Stimulated activated CD4-positive, alpha-beta T cell treated with anti-CD3 and anti-CD28 coated beads, TNF-alpha, amount 100 ng/mL, for 24 hours (primary cell): ENCODE results near the gene SEMA5A.
"Not testable (repeated sequence)": the region's sequence is repeated elsewhere in the genome, so short reads cannot be mapped to it uniquely, and the experiment has no call there.

Experiments
- DNase-seq, 3 experiments: peaks; one replicate each; pipeline ENCODE4 v3.0.0-alpha.2; 2020; ENCODE audit warnings: low read depth in 3 of 3

The SEMA5A gene

GRCh38 chr5:9361835-9362234 lies 184.0 kb downstream of the SEMA5A start:
- DNase-seq: peak in 1 of 3 experiments; percentile 12

GRCh38 chr5:9358961-9359685 lies 186.8 kb downstream of the SEMA5A start:
- DNase-seq: no peak

GRCh38 chr5:9356351-9356825 lies 189.5 kb downstream of the SEMA5A start:
- DNase-seq: no peak

GRCh38 chr5:9354336-9355081 lies 191.4 kb downstream of the SEMA5A start:
- no peak for DNase-seq

DNA sequence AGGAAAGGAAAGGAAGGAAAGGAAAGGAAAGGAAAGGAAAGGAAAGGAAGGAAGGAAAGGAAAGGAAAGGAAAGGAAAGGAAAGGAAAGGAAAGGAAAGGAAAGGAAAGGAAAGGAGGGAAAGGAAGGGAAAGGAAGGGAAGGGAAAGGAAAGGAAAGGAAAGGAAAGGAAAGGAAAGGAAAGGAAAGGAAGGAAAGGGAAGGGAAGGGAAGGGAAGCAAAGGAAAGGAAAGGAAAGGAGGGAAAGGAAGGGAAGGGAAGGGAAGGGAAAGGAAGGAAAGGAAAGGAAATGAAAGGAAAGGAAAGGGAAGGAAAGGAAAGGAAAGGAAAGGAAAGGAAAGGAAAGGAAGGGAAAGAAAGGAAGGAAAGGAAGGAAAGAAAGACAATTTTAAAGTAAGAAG lies 192.8 kb downstream of the SEMA5A start:
- not testable (repeated sequence) for DNase-seq

- no peak for DNase-seq
Measured at GRCh38 chr5:9351546-9351945, 194.3 kb downstream of the SEMA5A start.

- DNase-seq: no peak
Measured at GRCh38 chr5:9350301-9350797, 195.5 kb downstream of the SEMA5A start.

- no peak for DNase-seq
Measured at GRCh38 chr5:9348401-9348996, 197.4 kb downstream of the SEMA5A start.

DNA sequence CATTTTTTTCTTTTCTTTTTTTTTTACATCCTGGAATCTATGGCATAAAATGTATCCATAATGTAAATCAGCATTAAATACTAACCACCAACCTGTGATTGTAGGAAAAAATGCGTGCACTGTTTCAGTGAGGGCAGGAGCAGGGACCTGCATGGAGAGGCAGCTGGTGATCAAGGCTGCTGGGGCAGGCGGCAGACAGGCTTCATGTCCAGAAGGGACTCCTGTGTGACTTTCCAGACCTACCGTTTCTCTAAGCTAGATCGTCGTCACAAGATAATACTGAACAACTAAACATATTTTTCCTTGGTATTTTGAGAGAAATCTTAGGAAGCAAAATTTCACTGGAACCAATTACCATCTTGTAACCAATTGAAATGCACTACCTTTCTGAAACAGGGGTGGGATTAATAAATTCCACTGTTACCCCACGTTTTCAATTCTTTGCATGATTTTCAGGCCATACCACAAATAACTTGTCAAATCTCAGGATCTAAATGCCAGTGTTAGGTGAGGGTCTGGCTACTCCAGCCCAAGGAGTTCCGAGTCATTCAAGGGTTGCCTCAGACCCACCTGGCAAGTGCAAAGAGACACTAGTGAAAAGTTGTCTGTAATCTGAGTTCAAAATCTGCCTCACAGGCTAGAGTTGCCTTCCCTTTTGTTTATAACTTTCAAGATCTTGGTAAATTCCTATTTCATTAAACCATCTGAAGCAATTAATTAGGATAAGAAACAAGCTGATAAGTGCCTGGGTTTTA lies 198.2 kb downstream of the SEMA5A start:
- no peak for DNase-seq

GRCh38 chr5:9347032-9347431 lies 198.8 kb downstream of the SEMA5A start:
- no peak for DNase-seq

DNA sequence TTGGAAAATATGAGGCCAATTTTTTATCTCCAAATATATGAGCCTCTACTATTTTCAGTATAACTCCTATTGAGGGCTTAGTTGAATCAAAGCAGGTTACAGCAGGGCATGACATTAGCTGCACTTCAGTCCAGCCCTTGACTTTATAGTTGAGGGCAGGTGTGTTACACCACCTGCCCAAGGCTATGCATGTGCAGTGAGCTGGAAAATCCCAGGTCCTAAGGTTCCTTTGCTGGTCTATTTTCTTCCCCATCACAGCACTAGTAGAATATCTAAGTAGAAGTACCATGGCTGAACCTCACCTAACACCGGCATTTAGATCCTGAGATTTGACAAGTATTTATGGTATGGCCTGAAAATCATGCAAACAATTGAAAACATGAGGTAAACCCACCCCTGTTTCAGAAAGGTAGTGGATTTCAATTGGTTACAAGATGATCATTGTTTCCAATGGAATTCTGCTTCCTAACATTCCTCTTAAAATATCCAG lies 201.1 kb downstream of the SEMA5A start:
- no peak for DNase-seq

GRCh38 chr5:9343146-9343850 lies 202.6 kb downstream of the SEMA5A start:
- no peak for DNase-seq

DNA sequence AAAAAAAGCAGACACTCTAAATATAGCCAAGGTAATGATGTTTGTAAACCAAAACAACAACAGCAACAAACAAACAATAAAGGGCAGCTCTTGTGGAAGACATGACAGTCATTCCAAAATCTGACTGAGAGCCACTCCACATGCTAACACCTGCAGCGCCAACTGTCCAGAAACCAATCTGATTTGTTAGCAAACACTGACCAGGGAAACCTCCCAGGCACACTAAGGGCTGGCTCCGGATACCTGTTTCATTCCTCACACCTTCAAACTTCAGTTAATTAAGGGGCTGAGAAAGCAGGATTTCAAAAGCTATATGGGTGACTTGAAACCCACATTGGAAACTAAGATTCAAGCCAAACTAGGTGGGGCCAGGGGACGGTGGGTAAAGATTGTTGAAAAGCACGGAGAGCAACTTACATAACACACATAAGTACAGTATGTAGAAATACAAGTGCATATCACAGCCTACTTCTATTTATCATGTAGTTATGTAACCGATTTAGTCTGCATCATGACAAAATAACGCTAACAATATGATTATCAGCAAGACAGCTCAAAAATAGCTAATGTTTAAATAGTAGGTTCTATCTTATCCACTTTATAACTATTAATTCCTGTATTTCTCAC lies 203.6 kb downstream of the SEMA5A start:
- no peak for DNase-seq

- DNase-seq: no peak
Measured at GRCh38 chr5:9340085-9340484, 205.8 kb downstream of the SEMA5A start.

GRCh38 chr5:9339206-9339818 lies 206.6 kb downstream of the SEMA5A start:
- DNase-seq: no peak

DNA sequence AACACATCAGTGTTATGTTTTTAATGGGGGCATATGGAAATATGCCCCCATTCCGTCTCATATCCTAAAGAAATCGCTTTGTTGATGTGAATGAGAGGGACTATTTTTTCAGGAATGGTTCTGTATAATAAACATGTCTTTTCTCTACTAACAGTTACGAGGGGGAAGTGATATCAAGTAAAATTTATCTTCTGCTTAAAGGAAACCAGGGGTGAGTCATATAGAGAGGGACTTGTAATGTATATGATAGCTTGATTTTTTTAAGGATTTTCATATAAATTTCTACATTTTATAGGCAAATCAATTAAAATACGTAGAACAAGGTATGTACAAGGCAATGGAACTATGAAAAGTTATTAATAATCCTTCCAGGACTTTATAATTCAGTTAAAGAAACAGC lies 207.1 kb downstream of the SEMA5A start:
- DNase-seq: no peak

DNA sequence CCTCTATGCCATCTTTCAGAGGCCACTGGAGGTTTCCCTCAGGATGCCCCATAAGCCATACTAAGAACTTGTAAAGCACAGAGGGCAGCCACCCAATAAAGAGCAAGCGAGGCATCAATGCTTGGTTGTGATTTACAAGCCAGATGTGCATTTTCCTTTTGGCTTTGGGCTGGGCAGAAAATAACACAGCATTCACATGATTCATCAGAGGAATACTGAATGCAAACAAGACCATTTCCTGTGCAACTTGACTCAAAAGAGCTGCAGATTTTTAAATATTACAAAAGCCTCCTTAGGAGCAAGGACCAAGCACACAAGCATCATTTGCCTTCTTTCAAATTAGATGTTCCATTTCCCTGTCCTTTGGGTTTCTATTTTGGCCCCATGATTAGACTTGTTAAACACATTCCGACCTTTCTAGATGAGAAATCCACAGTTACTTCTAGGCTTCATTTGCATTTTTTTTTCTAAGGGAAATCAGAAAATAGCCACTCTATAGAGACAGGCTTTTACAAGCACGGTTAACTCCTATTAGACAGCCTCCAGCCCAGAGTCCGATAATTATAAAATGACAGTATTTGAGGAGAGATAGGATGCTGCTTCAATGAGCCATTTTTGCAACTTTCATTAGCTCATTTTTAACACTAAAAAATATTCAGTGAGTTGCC lies 207.8 kb downstream of the SEMA5A start:
- no peak for DNase-seq

GRCh38 chr5:9335754-9336495 lies 209.9 kb downstream of the SEMA5A start:
- DNase-seq: no peak

DNA sequence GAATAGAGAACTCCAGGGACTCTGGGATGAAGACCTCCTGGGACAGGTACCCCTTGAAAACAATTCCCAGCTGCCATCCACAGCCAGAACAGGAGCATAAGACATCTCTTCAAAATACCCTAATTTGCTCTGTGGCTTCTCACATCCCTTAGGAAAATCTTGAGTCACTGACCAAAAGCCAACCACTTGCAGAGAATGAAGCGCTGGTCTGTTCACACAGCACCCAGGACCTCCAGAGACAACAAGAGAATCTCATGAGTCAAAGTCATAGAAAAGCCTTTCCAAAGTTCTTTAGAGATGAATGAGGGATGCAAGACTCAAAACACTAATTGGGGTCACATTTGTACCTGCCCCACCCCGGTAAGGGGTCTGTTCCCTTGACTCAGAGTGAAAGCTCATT lies 210.6 kb downstream of the SEMA5A start:
- DNase-seq: no peak
